GM23338 (cell line): ENCODE data around the gene UBE2L6. TPM values are rescaled to one million over a fixed set of nuclear protein-coding genes. Genes with fewer than 3 reads are reported as not detected.

Experiments used
- ATAC-seq: fragments of 200-7000 bp; cut with Tn5 transposase; 3 replicates; pipeline ENCODE4 v1.9.1; 2020
- DNase-seq: peaks from one replicate; pipeline ENCODE4 v3.0.0-alpha.2; 2015; ENCODE audit warnings: low spot score
- H2AFZ ChIP-seq: fragments of 200-600 bp; sonication (generic); 2 replicates; pipeline ENCODE4 v1.8.0; 2016; ENCODE audit warnings: antibody characterized with exemption, mild to moderate bottlenecking, moderate library complexity
- H3F3A ChIP-seq: fragments of 200-600 bp; sonication (generic); replicated peaks from 2 replicates; pipeline ENCODE4 v1.8.0; 2017; ENCODE audit warnings: antibody characterized with exemption, mixed run types, low read depth
- H3K27ac ChIP-seq: fragments of 200-600 bp; sonication (generic); 2 replicates; pipeline ENCODE4 v1.6.1; 2016; ENCODE audit warnings: low read depth
- H3K27me3 ChIP-seq: fragments of 200-600 bp; sonication (generic); 2 replicates; pipeline ENCODE4 v1.8.0; 2016; ENCODE audit warnings: mild to moderate bottlenecking, mixed run types, moderate library complexity; ENCODE audit not compliant: insufficient read depth
- H3K36me3 ChIP-seq: fragments of 200-600 bp; sonication (generic); 2 replicates; pipeline ENCODE4 v1.8.0; 2016; ENCODE audit warnings: mild to moderate bottlenecking; ENCODE audit not compliant: insufficient read depth
- H3K4me1 ChIP-seq: fragments of 200-600 bp; sonication (generic); 2 replicates; pipeline ENCODE4 v1.8.0; 2016; ENCODE audit warnings: mild to moderate bottlenecking, moderate library complexity; ENCODE audit not compliant: insufficient read depth
- H3K4me2 ChIP-seq: fragments of 200-600 bp; sonication (generic); 2 replicates; pipeline ENCODE4 v1.7.1; 2017; ENCODE audit warnings: mixed run types
- H3K4me3 ChIP-seq: fragments of 200-600 bp; sonication (generic); 2 replicates; pipeline ENCODE4 v1.6.1; 2016; ENCODE audit warnings: mixed run types
- H3K79me2 ChIP-seq: fragments of 200-600 bp; sonication (generic); replicated peaks from 2 replicates; pipeline ENCODE4 v1.8.0; 2017; ENCODE audit warnings: mild to moderate bottlenecking; ENCODE audit not compliant: insufficient read depth
- H3K9me2 ChIP-seq: fragments of 200-600 bp; sonication (generic); 2 replicates; pipeline ENCODE4 v1.8.0; 2017; ENCODE audit not compliant: insufficient read depth
- H4K20me1 ChIP-seq: fragments of 200-600 bp; sonication (generic); replicated peaks from 2 replicates; pipeline ENCODE4 v1.8.0; 2017; ENCODE audit warnings: mild to moderate bottlenecking; ENCODE audit not compliant: insufficient read depth
- H3K27ac Mint-ChIP-seq: 2 replicates; pipeline ENCODE4 v1.8.0; 2020; ENCODE audit warnings: inconsistent platforms, mild to moderate bottlenecking, moderate library complexity, mixed read lengths
- H3K27me3 Mint-ChIP-seq: 3 replicates; pipeline ENCODE4 v1.8.0; 2022; ENCODE audit warnings: low read depth, mild to moderate bottlenecking, moderate library complexity, mixed read lengths, inconsistent platforms; ENCODE audit not compliant: insufficient read depth, poor library complexity
- H3K36me3 Mint-ChIP-seq: 3 replicates; pipeline ENCODE4 v1.8.0; 2021; ENCODE audit warnings: low read depth, mild to moderate bottlenecking, inconsistent platforms, moderate library complexity, mixed read lengths
- H3K4me1 Mint-ChIP-seq: 3 replicates; pipeline ENCODE4 v1.8.0; 2020; ENCODE audit warnings: mild to moderate bottlenecking, inconsistent platforms, mixed read lengths
- H3K4me3 Mint-ChIP-seq: 3 replicates; pipeline ENCODE4 v1.8.0; 2021; ENCODE audit warnings: moderate library complexity, mild to moderate bottlenecking, inconsistent platforms, mixed read lengths
- H3K9me3 Mint-ChIP-seq: 3 replicates; pipeline ENCODE4 v1.8.0; 2020; ENCODE audit warnings: moderate library complexity, mild to moderate bottlenecking, inconsistent platforms, mixed read lengths
- EZH2 ChIP-seq: fragments of 200-600 bp; sonication (generic); IDR thresholded peaks from one replicate; pipeline ENCODE4 v1.8.0; 2017; ENCODE audit warnings: antibody characterized with exemption, mild to moderate bottlenecking, low read depth; ENCODE audit not compliant: unreplicated experiment
- EZH2phosphoT487 ChIP-seq: fragments of 200-600 bp; sonication (generic); IDR thresholded peaks from one replicate; pipeline ENCODE4 v1.8.1; 2018; ENCODE audit warnings: antibody characterized with exemption; ENCODE audit not compliant: unreplicated experiment
- POLR2AphosphoS5 ChIP-seq: IDR thresholded peaks from 2 replicates; pipeline ENCODE4 v1.6.1; 2016; ENCODE audit warnings: antibody characterized with exemption, low read depth
- polyA plus RNA-seq: library from polyadenylated mRNA; unstranded; fragments of >200 nt; fragmentation: Nextera tagmentation; extraction: Ambion mirVana; gene quantifications from 2 replicates; pipeline ENCODE4 v1.2.1, GENCODE V29; 2016
- total RNA-seq: library from RNA; depleted of rRNA; stranded (reverse); fragments of >200 nt; shearing (Covaris generic); gene quantifications from 2 replicates; pipeline ENCODE4 v1.2.3, GENCODE V29; 2014
- TF ChIP-seq, protein P1 (sequence below): IDR thresholded peaks from 2 replicates; pipeline ENCODE4 v1.6.1; 2016; ENCODE audit warnings: antibody characterized with exemption
- TF ChIP-seq, protein P2 (sequence below): IDR thresholded peaks from one replicate; pipeline ENCODE4 v1.6.1; 2018; ENCODE audit warnings: antibody characterized with exemption; ENCODE audit not compliant: unreplicated experiment
- TF ChIP-seq, protein P3 (sequence below), 2 experiments: fragments of 200-600 bp in 1 of 2; sonication (generic) in 1 of 2; conservative IDR thresholded peaks; 2 replicates each; pipeline versions ENCODE4 v1.5.1 to v1.6.1; 2016 to 2017; ENCODE audit warnings: antibody characterized with exemption in 2 of 2, low read depth in 2 of 2, mild to moderate bottlenecking in 2 of 2, moderate library complexity in 1 of 2

The UBE2L6 gene
- total and polyA plus RNA-seq, 2 experiments from 2014 or later, result 46.0 to 52.0 TPM

DNA sequence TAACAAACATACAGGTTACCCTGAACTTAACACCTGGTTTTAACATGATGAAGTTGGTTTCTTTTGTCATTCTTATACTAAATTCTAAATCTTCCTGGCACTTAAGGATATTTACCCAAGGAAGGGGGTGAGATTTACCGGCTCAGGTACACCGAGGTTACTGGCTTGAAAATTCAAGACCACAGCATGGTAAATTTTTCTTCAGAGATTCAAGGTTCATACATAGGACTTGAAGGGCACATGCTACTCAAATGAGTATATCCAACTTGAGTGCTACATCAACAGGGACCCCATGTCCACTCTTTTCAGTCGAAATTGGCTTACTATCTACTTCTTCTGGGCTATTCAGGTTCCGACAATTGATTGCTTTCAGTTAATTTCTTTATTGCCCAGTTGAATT lies 42.7 kb upstream of the UBE2L6 start (continued):
- TF ChIP-seq, protein P1, sequence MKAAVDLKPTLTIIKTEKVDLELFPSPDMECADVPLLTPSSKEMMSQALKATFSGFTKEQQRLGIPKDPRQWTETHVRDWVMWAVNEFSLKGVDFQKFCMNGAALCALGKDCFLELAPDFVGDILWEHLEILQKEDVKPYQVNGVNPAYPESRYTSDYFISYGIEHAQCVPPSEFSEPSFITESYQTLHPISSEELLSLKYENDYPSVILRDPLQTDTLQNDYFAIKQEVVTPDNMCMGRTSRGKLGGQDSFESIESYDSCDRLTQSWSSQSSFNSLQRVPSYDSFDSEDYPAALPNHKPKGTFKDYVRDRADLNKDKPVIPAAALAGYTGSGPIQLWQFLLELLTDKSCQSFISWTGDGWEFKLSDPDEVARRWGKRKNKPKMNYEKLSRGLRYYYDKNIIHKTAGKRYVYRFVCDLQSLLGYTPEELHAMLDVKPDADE, result no peak
- TF ChIP-seq, protein P2, sequence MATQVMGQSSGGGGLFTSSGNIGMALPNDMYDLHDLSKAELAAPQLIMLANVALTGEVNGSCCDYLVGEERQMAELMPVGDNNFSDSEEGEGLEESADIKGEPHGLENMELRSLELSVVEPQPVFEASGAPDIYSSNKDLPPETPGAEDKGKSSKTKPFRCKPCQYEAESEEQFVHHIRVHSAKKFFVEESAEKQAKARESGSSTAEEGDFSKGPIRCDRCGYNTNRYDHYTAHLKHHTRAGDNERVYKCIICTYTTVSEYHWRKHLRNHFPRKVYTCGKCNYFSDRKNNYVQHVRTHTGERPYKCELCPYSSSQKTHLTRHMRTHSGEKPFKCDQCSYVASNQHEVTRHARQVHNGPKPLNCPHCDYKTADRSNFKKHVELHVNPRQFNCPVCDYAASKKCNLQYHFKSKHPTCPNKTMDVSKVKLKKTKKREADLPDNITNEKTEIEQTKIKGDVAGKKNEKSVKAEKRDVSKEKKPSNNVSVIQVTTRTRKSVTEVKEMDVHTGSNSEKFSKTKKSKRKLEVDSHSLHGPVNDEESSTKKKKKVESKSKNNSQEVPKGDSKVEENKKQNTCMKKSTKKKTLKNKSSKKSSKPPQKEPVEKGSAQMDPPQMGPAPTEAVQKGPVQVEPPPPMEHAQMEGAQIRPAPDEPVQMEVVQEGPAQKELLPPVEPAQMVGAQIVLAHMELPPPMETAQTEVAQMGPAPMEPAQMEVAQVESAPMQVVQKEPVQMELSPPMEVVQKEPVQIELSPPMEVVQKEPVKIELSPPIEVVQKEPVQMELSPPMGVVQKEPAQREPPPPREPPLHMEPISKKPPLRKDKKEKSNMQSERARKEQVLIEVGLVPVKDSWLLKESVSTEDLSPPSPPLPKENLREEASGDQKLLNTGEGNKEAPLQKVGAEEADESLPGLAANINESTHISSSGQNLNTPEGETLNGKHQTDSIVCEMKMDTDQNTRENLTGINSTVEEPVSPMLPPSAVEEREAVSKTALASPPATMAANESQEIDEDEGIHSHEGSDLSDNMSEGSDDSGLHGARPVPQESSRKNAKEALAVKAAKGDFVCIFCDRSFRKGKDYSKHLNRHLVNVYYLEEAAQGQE, result no peak
- TF ChIP-seq POLR2AphosphoS5 (no peak), EZH2phosphoT487 (no peak)

DNA sequence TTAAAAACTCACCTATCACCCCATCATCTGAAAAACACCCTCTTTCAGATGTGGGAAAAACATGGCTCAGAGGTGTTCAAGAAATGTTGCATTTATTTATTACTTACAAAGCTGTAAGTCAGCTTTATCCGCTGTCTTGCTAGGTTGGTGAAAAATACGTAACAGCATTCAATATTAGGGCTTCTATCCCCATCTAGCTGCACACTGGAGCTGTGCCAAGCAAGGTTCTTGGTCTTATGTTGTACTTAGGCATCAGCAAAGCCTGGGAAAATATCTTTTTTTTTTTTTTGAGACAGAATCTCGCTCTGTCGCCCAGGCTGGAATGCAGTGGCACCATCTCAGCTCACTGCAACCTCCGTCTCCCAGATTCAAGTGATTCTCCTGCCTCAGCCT lies 37.6 kb upstream of the UBE2L6 start:
- H2AFZ ChIP-seq, result no peak overlapping the region
- 0 out of 2 replicates have a peak, but pooled peaks cover 6% of the 10 kb centered on the region for H3K4me1 ChIP-seq
- no peaks in the 10 kb centered on the region for H4K20me1 ChIP-seq
- no peak overlapping the region for H3K27ac ChIP-seq
- Mint-ChIP-seq H3K4me1 (peaks cover 7% of the 10 kb centered on the region; the same call in 2 of the 3 replicates), H3K9me3 (no peaks in the 10 kb centered on the region; the same call in 2 of the 3 replicates), H3K27me3 (peaks cover 6% of the 10 kb centered on the region), H3K36me3 (peaks cover 30% of the 10 kb centered on the region), H3K27ac (no peak overlapping the region), H3K4me3 (no peak overlapping the region)
- ATAC-seq (no peak), DNase-seq (no peak)
- no peaks in the 10 kb centered on the region for H3K9me2 ChIP-seq
- no peak overlapping the region for H3K4me2 ChIP-seq
- peaks cover 6% of the 10 kb centered on the region; the same call in 1 of the 2 replicates for H3K36me3 ChIP-seq
- H3K27me3 ChIP-seq, result no peaks in the 10 kb centered on the region
- TF ChIP-seq POLR2AphosphoS5 (no peak), EZH2 (no peak)
- TF ChIP-seq, protein P3, sequence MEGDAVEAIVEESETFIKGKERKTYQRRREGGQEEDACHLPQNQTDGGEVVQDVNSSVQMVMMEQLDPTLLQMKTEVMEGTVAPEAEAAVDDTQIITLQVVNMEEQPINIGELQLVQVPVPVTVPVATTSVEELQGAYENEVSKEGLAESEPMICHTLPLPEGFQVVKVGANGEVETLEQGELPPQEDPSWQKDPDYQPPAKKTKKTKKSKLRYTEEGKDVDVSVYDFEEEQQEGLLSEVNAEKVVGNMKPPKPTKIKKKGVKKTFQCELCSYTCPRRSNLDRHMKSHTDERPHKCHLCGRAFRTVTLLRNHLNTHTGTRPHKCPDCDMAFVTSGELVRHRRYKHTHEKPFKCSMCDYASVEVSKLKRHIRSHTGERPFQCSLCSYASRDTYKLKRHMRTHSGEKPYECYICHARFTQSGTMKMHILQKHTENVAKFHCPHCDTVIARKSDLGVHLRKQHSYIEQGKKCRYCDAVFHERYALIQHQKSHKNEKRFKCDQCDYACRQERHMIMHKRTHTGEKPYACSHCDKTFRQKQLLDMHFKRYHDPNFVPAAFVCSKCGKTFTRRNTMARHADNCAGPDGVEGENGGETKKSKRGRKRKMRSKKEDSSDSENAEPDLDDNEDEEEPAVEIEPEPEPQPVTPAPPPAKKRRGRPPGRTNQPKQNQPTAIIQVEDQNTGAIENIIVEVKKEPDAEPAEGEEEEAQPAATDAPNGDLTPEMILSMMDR (conservative IDR thresholded peaks at IDR 0.05; ENCODE audit: low read depth in 2 of 2), result peak in 1 of 2 experiments; percentile 28; a peak in 1 of 4 replicates
- H3K4me3 ChIP-seq, result no peak overlapping the region
- H3F3A ChIP-seq, result 0 out of 2 replicates have a peak, but pooled peaks cover 6% of the 10 kb centered on the region
- H3K79me2 ChIP-seq, result no peaks in the 10 kb centered on the region
